ENCODE data around the gene MUL1.
A peak's percentile ranks its signal among the peaks of the same experiment; 100 is the strongest.

The MUL1 gene

GRCh38 chr1:20483098-20483832 lies 24.7 kb downstream of the MUL1 start:
- Histone ChIP-seq H3K27me3 (ENCODE audit: control insufficient read depth in 1 of 2, insufficient read depth in 1 of 2, low read length in 2 of 2) (peaks cover 6 to 10% of the 10 kb centered on the region in 2 experiments), H3K18ac (ENCODE audit: low read depth in 1 of 2, low read length in 2 of 2) (peak overlapping the region in 1 of 2 experiments; percentile 46), H3K36me3 (ENCODE audit: control insufficient read depth in 1 of 2, insufficient read depth in 2 of 2, low read depth in 1 of 2, low read length in 2 of 2) (peaks cover 0 to 3% of the 10 kb centered on the region in 2 experiments), H3K4me1 (ENCODE audit: control insufficient read depth, insufficient read depth, low read depth, low read length) (peaks cover 44% of the 10 kb centered on the region), H2BK12ac (ENCODE audit: low read length in 2 of 2) (peak overlapping the region in 1 of 2 experiments; percentile 21), H3K9ac (ENCODE audit: low read length) (peak overlapping the region; percentile 91), H3K23ac (ENCODE audit: low read length in 2 of 2) (peak overlapping the region in 1 of 2 experiments; percentile 23), H4K8ac (ENCODE audit: low read length) (no peak overlapping the region), H3K9me3 (ENCODE audit: control insufficient read depth, low read length) (no peaks in the 10 kb centered on the region), H2BK120ac (ENCODE audit: low read depth, low read length) (peak overlapping the region; percentile 2), H2BK5ac (ENCODE audit: low read depth, low read length, poor library complexity, severe bottlenecking) (no peak overlapping the region), H2AFZ (ENCODE audit: low read depth, low read length) (peak overlapping the region; percentile 46), H3K4me2 (ENCODE audit: low read length, poor library complexity, severe bottlenecking) (peak overlapping the region; percentile 96), H3K79me1 (replicated peaks; ENCODE audit: low read length, poor library complexity, severe bottlenecking) (peaks cover 14% of the 10 kb centered on the region), H3K27ac (ENCODE audit: low read length, poor library complexity, severe bottlenecking) (no peak overlapping the region), H3K14ac (ENCODE audit: low read length in 2 of 2) (peak overlapping the region in 1 of 2 experiments; percentile 18), H2AK5ac (ENCODE audit: low read length, severe bottlenecking) (peak overlapping the region; percentile 3), H3K4me3 (ENCODE audit: insufficient read depth in 1 of 2, low read depth in 1 of 2, low read length in 2 of 2) (peak overlapping the region; percentile 81 to 97), H4K91ac (ENCODE audit: low read length) (no peak overlapping the region), H2BK15ac (ENCODE audit: low read depth, poor library complexity, severe bottlenecking) (no peak overlapping the region), H3K4ac (ENCODE audit: low read depth in 1 of 2, low read length in 2 of 2) (no peak overlapping the region)
- 78% methylated on average over 2 of the region's 16 CpGs for WGBS
- no peak for DNase-seq

- Histone ChIP-seq H3K4ac (ENCODE audit: low read depth in 1 of 2, low read length in 2 of 2) (peak overlapping the region in 1 of 2 experiments; percentile 35), H3K4me2 (ENCODE audit: low read length, poor library complexity, severe bottlenecking) (no peak overlapping the region), H3K36me3 (ENCODE audit: control insufficient read depth in 1 of 2, insufficient read depth in 2 of 2, low read depth in 1 of 2, low read length in 2 of 2) (peaks cover 0 to 3% of the 10 kb centered on the region in 2 experiments), H3K27ac (ENCODE audit: low read length, poor library complexity, severe bottlenecking) (peak overlapping the region; percentile 95), H4K91ac (ENCODE audit: low read length) (no peak overlapping the region), H3K4me1 (ENCODE audit: control insufficient read depth, insufficient read depth, low read depth, low read length) (peaks cover 50% of the 10 kb centered on the region), H3K18ac (ENCODE audit: low read depth in 1 of 2, low read length in 2 of 2) (peak overlapping the region; percentile 10 to 50), H3K14ac (ENCODE audit: low read length in 2 of 2) (no peak overlapping the region), H2BK5ac (ENCODE audit: low read depth, low read length, poor library complexity, severe bottlenecking) (no peak overlapping the region), H2AK5ac (ENCODE audit: low read length, severe bottlenecking) (peak overlapping the region; percentile 50), H2BK15ac (ENCODE audit: low read depth, poor library complexity, severe bottlenecking) (peak overlapping the region; percentile 41), H2BK120ac (ENCODE audit: low read depth, low read length) (no peak overlapping the region), H2BK12ac (ENCODE audit: low read length in 2 of 2) (peak overlapping the region in 1 of 2 experiments; percentile 45), H3K79me1 (replicated peaks; ENCODE audit: low read length, poor library complexity, severe bottlenecking) (peaks cover 15% of the 10 kb centered on the region), H4K8ac (ENCODE audit: low read length) (peak overlapping the region; percentile 45), H3K27me3 (ENCODE audit: control insufficient read depth in 1 of 2, insufficient read depth in 1 of 2, low read length in 2 of 2) (peaks cover 0 to under 1% of the 10 kb centered on the region in 2 experiments), H3K9ac (ENCODE audit: low read length) (no peak overlapping the region), H3K23ac (ENCODE audit: low read length in 2 of 2) (no peak overlapping the region), H3K4me3 (ENCODE audit: insufficient read depth in 1 of 2, low read depth in 1 of 2, low read length in 2 of 2) (no peak overlapping the region), H2AFZ (ENCODE audit: low read depth, low read length) (no peak overlapping the region), H3K9me3 (ENCODE audit: control insufficient read depth, low read length) (no peaks in the 10 kb centered on the region)
- no peak for DNase-seq
- 58% methylated on average over 8 of the region's 10 CpGs for WGBS
Observed at GRCh38 chr1:20481643-20482498, 26.1 kb downstream of the MUL1 start.

- H3K23ac ChIP-seq (ENCODE audit: low read length in 2 of 2) = no peak overlapping the region
- peaks cover 51% of the 10 kb centered on the region for H3K4me1 ChIP-seq (ENCODE audit: control insufficient read depth, insufficient read depth, low read depth, low read length)
- H2BK5ac ChIP-seq (ENCODE audit: low read depth, low read length, poor library complexity, severe bottlenecking) = no peak overlapping the region
- DNase-seq = no peak
- peaks cover 15% of the 10 kb centered on the region for H3K79me1 ChIP-seq (replicated peaks; ENCODE audit: low read length, poor library complexity, severe bottlenecking)
- no peaks in the 10 kb centered on the region for H3K9me3 ChIP-seq (ENCODE audit: control insufficient read depth, low read length)
- H3K36me3 ChIP-seq (ENCODE audit: control insufficient read depth in 1 of 2, insufficient read depth in 2 of 2, low read depth in 1 of 2, low read length in 2 of 2) = peaks cover 0 to 3% of the 10 kb centered on the region in 2 experiments
- H3K4me2 ChIP-seq (ENCODE audit: low read length, poor library complexity, severe bottlenecking) = no peak overlapping the region
- H2BK120ac ChIP-seq (ENCODE audit: low read depth, low read length) = no peak overlapping the region
- H4K8ac ChIP-seq (ENCODE audit: low read length) = no peak overlapping the region
- H3K14ac ChIP-seq (ENCODE audit: low read length in 2 of 2) = no peak overlapping the region
- no peak overlapping the region for H2BK15ac ChIP-seq (ENCODE audit: low read depth, poor library complexity, severe bottlenecking)
- no peak overlapping the region for H3K18ac ChIP-seq (ENCODE audit: low read depth in 1 of 2, low read length in 2 of 2)
- no peak overlapping the region for H2BK12ac ChIP-seq (ENCODE audit: low read length in 2 of 2)
- peak overlapping the region; percentile 95 for H3K27ac ChIP-seq (ENCODE audit: low read length, poor library complexity, severe bottlenecking)
- H3K9ac ChIP-seq (ENCODE audit: low read length) = peak overlapping the region; percentile 1
- 81% methylated on average over 7 of the region's 7 CpGs for WGBS
- H2AFZ ChIP-seq (ENCODE audit: low read depth, low read length) = no peak overlapping the region
- H3K4me3 ChIP-seq (ENCODE audit: insufficient read depth in 1 of 2, low read depth in 1 of 2, low read length in 2 of 2) = no peak overlapping the region
- peak overlapping the region; percentile 49 for H4K91ac ChIP-seq (ENCODE audit: low read length)
- no peaks in the 10 kb centered on the region for H3K27me3 ChIP-seq (ENCODE audit: control insufficient read depth in 1 of 2, insufficient read depth in 1 of 2, low read length in 2 of 2)
- peak overlapping the region; percentile 50 for H2AK5ac ChIP-seq (ENCODE audit: low read length, severe bottlenecking)
- peak overlapping the region in 1 of 2 experiments; percentile 20 for H3K4ac ChIP-seq (ENCODE audit: low read depth in 1 of 2, low read length in 2 of 2)
Observed at GRCh38 chr1:20480951-20481617, 26.9 kb downstream of the MUL1 start.

All from mesenchymal stem cell (in vitro differentiated cells and primary cell).